IMR-90 (cell line): ENCODE results near the gene XPR1. TPM values are rescaled to one million over a fixed set of nuclear protein-coding genes. Genes with fewer than 3 reads are reported as not detected.

Experiments used
- ATAC-seq: fragments of 200-7000 bp; cut with Tn5 transposase; 2 replicates; pipeline ENCODE4 v1.9.1; 2020; ENCODE audit warnings: low read depth, mild to moderate bottlenecking, moderate library complexity
- BruUV-seq: library from RNA; stranded (reverse); fragments of 400-500 nt; replicated peaks from 2 replicates; lab custom pipeline; 2021; lab: Mats Ljungman, UMichigan
- CTCF ChIA-PET: fragments of 300-600 bp; formaldehyde crosslinking; extraction: SDS; loops from one replicate; lab custom pipeline; 2021; ENCODE audit warnings: antibody characterized with exemption; lab: Yijun Ruan, JAX
- POLR2A ChIA-PET: fragments of 300-600 bp; sonication (Branson Sonifier 250); formaldehyde crosslinking; loops from one replicate; lab custom pipeline; 2022; ENCODE audit warnings: antibody characterized with exemption; ENCODE audit not compliant: unreplicated experiment; lab: Charles Lee
- DNase-seq: peaks from one replicate; pipeline ENCODE4 v3.0.0; 2013
- H2AFZ ChIP-seq: replicated peaks from 2 replicates; pipeline ENCODE3; 2013; ENCODE audit warnings: low read length, mild to moderate bottlenecking; ENCODE audit not compliant: poor library complexity
- H2AK5ac ChIP-seq: 2 replicates; pipeline ENCODE4 v1.6.1; 2013; ENCODE audit warnings: low read depth, low read length, inconsistent platforms
- H2AK9ac ChIP-seq: replicated peaks from 2 replicates; pipeline ENCODE3; 2013; ENCODE audit warnings: mild to moderate bottlenecking, low read depth, low read length, moderate library complexity; ENCODE audit not compliant: poor library complexity
- H2BK120ac ChIP-seq: 2 replicates; pipeline ENCODE4 v1.6.1; 2013; ENCODE audit warnings: low read depth, low read length, inconsistent platforms
- H2BK15ac ChIP-seq: 3 replicates; pipeline ENCODE4 v1.6.1; 2013; ENCODE audit warnings: low read depth, low read length, inconsistent platforms
- H2BK20ac ChIP-seq: 2 replicates; pipeline ENCODE4 v1.6.1; 2013; ENCODE audit warnings: low read depth, mild to moderate bottlenecking, inconsistent platforms, low read length, moderate library complexity
- H2BK5ac ChIP-seq: 2 replicates; pipeline ENCODE4 v1.6.1; 2013; ENCODE audit warnings: mild to moderate bottlenecking, low read depth, low read length, inconsistent platforms; ENCODE audit not compliant: poor library complexity, severe bottlenecking
- H3K14ac ChIP-seq: replicated peaks from 2 replicates; pipeline ENCODE4 v1.6.1; 2013; ENCODE audit warnings: low read depth, low read length, inconsistent platforms
- H3K18ac ChIP-seq: 2 replicates; pipeline ENCODE4 v1.6.1; 2013; ENCODE audit warnings: low read depth, low read length, control low read depth
- H3K23ac ChIP-seq: 2 replicates; pipeline ENCODE4 v1.6.1; 2013; ENCODE audit warnings: low read depth, low read length, inconsistent platforms
- H3K27ac ChIP-seq: 2 replicates; pipeline ENCODE4 v1.5.1; 2013; ENCODE audit warnings: mild to moderate bottlenecking, control low read depth, low read length; ENCODE audit not compliant: insufficient read depth
- H3K27me3 ChIP-seq: 2 replicates; pipeline ENCODE4 v1.6.1; 2013; ENCODE audit warnings: low read length; ENCODE audit not compliant: control insufficient read depth, insufficient read depth
- H3K36me3 ChIP-seq: 2 replicates; pipeline ENCODE4 v1.6.1; 2013; ENCODE audit warnings: low read length, mixed read lengths; ENCODE audit not compliant: control insufficient read depth, insufficient read depth
- H3K4ac ChIP-seq: 2 replicates; pipeline ENCODE4 v1.6.1; 2013; ENCODE audit warnings: low read depth, low read length, inconsistent platforms
- H3K4me1 ChIP-seq: 2 replicates; pipeline ENCODE4 v1.6.1; 2013; ENCODE audit warnings: low read length, mixed read lengths; ENCODE audit not compliant: control insufficient read depth, insufficient read depth
- H3K4me2 ChIP-seq: 2 replicates; pipeline ENCODE4 v1.6.1; 2013; ENCODE audit warnings: low read depth, mild to moderate bottlenecking, control low read depth, low read length, moderate library complexity
- H3K4me3 ChIP-seq: 2 replicates; pipeline ENCODE4 v1.5.1; 2013; ENCODE audit warnings: low read depth, mild to moderate bottlenecking, control low read depth, low read length, moderate library complexity; ENCODE audit not compliant: insufficient read depth
- H3K56ac ChIP-seq: 2 replicates; pipeline ENCODE4 v1.6.1; 2013; ENCODE audit warnings: low read length, inconsistent platforms; ENCODE audit not compliant: insufficient read depth; ENCODE audit errors: extremely low read depth
- H3K79me1 ChIP-seq, 2 experiments: 2 replicates each; pipeline ENCODE4 v1.6.1; 2013; ENCODE audit warnings: low read length in 2 of 2, inconsistent platforms in 1 of 2, low read depth in 1 of 2
- H3K9ac ChIP-seq: 2 replicates; pipeline ENCODE4 v1.6.1; 2013; ENCODE audit warnings: low read depth, low read length, control low read depth
- H3K9me1 ChIP-seq: 2 replicates; pipeline ENCODE4 v1.6.1; 2013; ENCODE audit warnings: low read length, inconsistent platforms; ENCODE audit not compliant: insufficient read depth
- H3K9me3 ChIP-seq: 2 replicates; pipeline ENCODE4 v1.6.1; 2013; ENCODE audit warnings: low read length; ENCODE audit not compliant: control insufficient read depth, insufficient read depth
- H4K20me1 ChIP-seq: 2 replicates; pipeline ENCODE4 v1.6.1; 2013; ENCODE audit warnings: low read length, inconsistent platforms; ENCODE audit not compliant: insufficient read depth
- H4K5ac ChIP-seq: 2 replicates; pipeline ENCODE4 v1.6.1; 2013; ENCODE audit warnings: mild to moderate bottlenecking, low read depth, low read length, control low read depth
- H4K8ac ChIP-seq, 2 experiments: 2 replicates each; pipeline ENCODE4 v1.6.1; 2013; ENCODE audit warnings: low read depth in 2 of 2, low read length in 2 of 2, control low read depth in 1 of 2, inconsistent platforms in 1 of 2
- H4K91ac ChIP-seq: 2 replicates; pipeline ENCODE4 v1.6.1; 2013; ENCODE audit warnings: low read depth, low read length, inconsistent platforms; ENCODE audit not compliant: insufficient read depth
- BHLHE40 ChIP-seq: fragments of 150-350 bp; IDR thresholded peaks from 2 replicates; pipeline ENCODE4 v1.6.1; 2016; ENCODE audit warnings: mild to moderate bottlenecking, low read depth, low read length
- CEBPB ChIP-seq: IDR thresholded peaks from 2 replicates; pipeline ENCODE4 v1.6.1; 2012; ENCODE audit warnings: low read depth, low read length, improper control_type of control experiment
- CHD1 ChIP-seq: IDR thresholded peaks from 2 replicates; pipeline ENCODE4 v1.6.1; 2012; ENCODE audit warnings: low read depth, low read length, improper control_type of control experiment
- ELK1 ChIP-seq: fragments of 150-350 bp; IDR thresholded peaks from 2 replicates; pipeline ENCODE4 v1.6.1; 2016; ENCODE audit warnings: low read depth, mild to moderate bottlenecking, low read length, moderate library complexity, borderline replicate concordance
- MAFK ChIP-seq: IDR thresholded peaks from 2 replicates; pipeline ENCODE4 v1.6.1; 2012; ENCODE audit warnings: low read depth, low read length, improper control_type of control experiment
- MAZ ChIP-seq: IDR thresholded peaks from 2 replicates; pipeline ENCODE4 v1.6.1; 2012; ENCODE audit warnings: low read depth, mild to moderate bottlenecking, low read length, improper control_type of control experiment, moderate library complexity, borderline replicate concordance
- MXI1 ChIP-seq: IDR thresholded peaks from 2 replicates; pipeline ENCODE4 v1.6.1; 2012; ENCODE audit warnings: low read depth, mild to moderate bottlenecking, low read length, moderate library complexity, borderline replicate concordance
- NFE2L2 ChIP-seq: fragments of 150-350 bp; IDR thresholded peaks from 2 replicates; pipeline ENCODE4 v1.6.1; 2016; ENCODE audit warnings: low read depth, mild to moderate bottlenecking, low read length
- RAD21 ChIP-seq: IDR thresholded peaks from 2 replicates; pipeline ENCODE4 v1.6.1; 2012; ENCODE audit warnings: low read length, improper control_type of control experiment
- RCOR1 ChIP-seq: IDR thresholded peaks from 2 replicates; pipeline ENCODE4 v1.6.1; 2012; ENCODE audit warnings: mild to moderate bottlenecking, low read length, improper control_type of control experiment; ENCODE audit not compliant: insufficient replicate concordance
- SMC3 ChIP-seq: fragments of 150-350 bp; IDR thresholded peaks from 2 replicates; pipeline ENCODE4 v1.6.1; 2016; ENCODE audit warnings: low read depth, mild to moderate bottlenecking, antibody characterized with exemption, low read length, moderate library complexity
- WGBS, 2 experiments: methylation state at CpG; one replicate each; pipeline versions ENCODE4 v1.1.5 to v1.1.7; 2013; ENCODE audit warnings: missing lambda C conversion rate in 2 of 2; ENCODE audit not compliant: insufficient read length in 1 of 2; ENCODE audit errors: extremely low coverage in 2 of 2; 5-methylcytosine and 5-hydroxymethylcytosine counted together
- dilution Hi-C: fragments of 300-500 bp; cut with HindIII; formaldehyde crosslinking; loops from one replicate; pipeline ENCODE4 v1.14.3; 2018; ENCODE audit warnings: low sequenced_read_pairs; ENCODE audit not compliant: unreplicated experiment
- in situ Hi-C: fragments of 300-500 bp; cut with MboI; formaldehyde crosslinking; loops from 3 replicates; pipeline ENCODE4 v1.14.3; 2019; ENCODE audit warnings: low sequenced_read_pairs, inconsistent platforms, mixed read lengths
- intact Hi-C: fragments of 100-400 bp; cut with micrococcal nuclease; formaldehyde crosslinking; loops from 2 replicates; pipeline ENCODE4 v1.10.0; 2022
- polyA plus RNA-seq, 3 experiments: library from polyadenylated mRNA; depleted of rRNA; stranded (reverse); fragments of >200 nt; gene quantifications; 2 replicates each; pipeline ENCODE4 v1.2.3, GENCODE V29; 2012; ENCODE audit warnings: low replicate concordance in 1 of 3
- total RNA-seq: library from RNA; depleted of rRNA; stranded (reverse); fragments of >200 nt; gene quantifications from 2 replicates; pipeline ENCODE4 v1.2.3, GENCODE V29; 2012
- TF ChIP-seq, protein P1 (sequence below): conservative IDR thresholded peaks from 2 replicates; pipeline ENCODE4 v1.5.1; 2012; ENCODE audit warnings: mild to moderate bottlenecking, low read depth, low read length, improper control_type of control experiment
- TF ChIP-seq, protein P2 (sequence below): fragments of 150-350 bp; IDR thresholded peaks from 2 replicates; pipeline ENCODE4 v1.6.1; 2017; ENCODE audit warnings: mild to moderate bottlenecking, antibody characterized with exemption, low read length, low read depth

Gene XPR1
- total and polyA plus RNA-seq, 2 of the 4 experiments (the other 2 are of a cell fraction) = 11.8 to 25.1 TPM

GRCh38 chr1:180615493-180616290 is 16.1 kb upstream of the XPR1 start:
- H3K56ac ChIP-seq = 0 out of 2 replicates have a peak overlapping the region, but pooled peaks have one; percentile 5
- CTCF ChIA-PET = interaction anchor here (0.6 kb wide), 1 partner anchor 40 kb away, joined by 3 read pairs; no protein-coding TSS in a partner anchor
- H3K4me1 ChIP-seq = peaks cover 17% of the 10 kb centered on the region
- H4K5ac ChIP-seq = peak overlapping the region; percentile 72
- peak; percentile 88 for DNase-seq
- peak overlapping the region; percentile 77 for H2BK15ac ChIP-seq
- peak overlapping the region; percentile 72 for H2BK20ac ChIP-seq
- no peak overlapping the region for H2AK9ac ChIP-seq
- H2BK5ac ChIP-seq = peak overlapping the region; percentile 91
- peak overlapping the region; percentile 61 to 92 for H4K8ac ChIP-seq
- H3K18ac ChIP-seq = peak overlapping the region; percentile 75
- H2AFZ ChIP-seq = peak overlapping the region; percentile 72
- in situ Hi-C loops = no loop called here
- POLR2A ChIA-PET = no interaction called here
- no peak overlapping the region for H3K4me3 ChIP-seq
- H3K4ac ChIP-seq = peak overlapping the region; percentile 65; the same call in 1 of the 2 replicates
- intact Hi-C loops = no loop called here
- peak overlapping the region; percentile 73 for H3K14ac ChIP-seq
- peaks cover 22% of the 10 kb centered on the region for H3K9me1 ChIP-seq
- whole genome bisulfite sequencing, 2 experiments = 6% methylated on average over 3 of the region's 8 CpGs; no CpG with 5 or more reads in 1 of the 2 experiments
- no TSS peak for BruUV-seq
- H4K91ac ChIP-seq = peak overlapping the region; percentile 72
- peak overlapping the region; percentile 40; the same call in 1 of the 2 replicates for H3K23ac ChIP-seq
- no peaks in the 10 kb centered on the region for H3K79me1 ChIP-seq
- no peaks in the 10 kb centered on the region for H3K9me3 ChIP-seq
- H3K4me2 ChIP-seq = peak overlapping the region; percentile 48
- ATAC-seq = peak; percentile 97
- H3K27me3 ChIP-seq = no peaks in the 10 kb centered on the region
- H3K9ac ChIP-seq = no peak overlapping the region
- dilution Hi-C loops = no loop called here
- H4K20me1 ChIP-seq = no peaks in the 10 kb centered on the region
- H3K27ac ChIP-seq = peak overlapping the region; percentile 6; the same call in 1 of the 2 replicates
- no peak overlapping the region; the same call in 1 of the 2 replicates for H2AK5ac ChIP-seq
- no peaks in the 10 kb centered on the region for H3K36me3 ChIP-seq
- H2BK120ac ChIP-seq = peak overlapping the region; percentile 82
- TF ChIP-seq CHD1 (no peak), MXI1 (no peak), MAFK (no peak), NFE2L2 (no peak), MAZ (no peak), BHLHE40 (no peak), RAD21 (no peak), SMC3 (no peak), CEBPB (no peak), ELK1 (no peak), RCOR1 (no peak)
- TF ChIP-seq, protein P1, sequence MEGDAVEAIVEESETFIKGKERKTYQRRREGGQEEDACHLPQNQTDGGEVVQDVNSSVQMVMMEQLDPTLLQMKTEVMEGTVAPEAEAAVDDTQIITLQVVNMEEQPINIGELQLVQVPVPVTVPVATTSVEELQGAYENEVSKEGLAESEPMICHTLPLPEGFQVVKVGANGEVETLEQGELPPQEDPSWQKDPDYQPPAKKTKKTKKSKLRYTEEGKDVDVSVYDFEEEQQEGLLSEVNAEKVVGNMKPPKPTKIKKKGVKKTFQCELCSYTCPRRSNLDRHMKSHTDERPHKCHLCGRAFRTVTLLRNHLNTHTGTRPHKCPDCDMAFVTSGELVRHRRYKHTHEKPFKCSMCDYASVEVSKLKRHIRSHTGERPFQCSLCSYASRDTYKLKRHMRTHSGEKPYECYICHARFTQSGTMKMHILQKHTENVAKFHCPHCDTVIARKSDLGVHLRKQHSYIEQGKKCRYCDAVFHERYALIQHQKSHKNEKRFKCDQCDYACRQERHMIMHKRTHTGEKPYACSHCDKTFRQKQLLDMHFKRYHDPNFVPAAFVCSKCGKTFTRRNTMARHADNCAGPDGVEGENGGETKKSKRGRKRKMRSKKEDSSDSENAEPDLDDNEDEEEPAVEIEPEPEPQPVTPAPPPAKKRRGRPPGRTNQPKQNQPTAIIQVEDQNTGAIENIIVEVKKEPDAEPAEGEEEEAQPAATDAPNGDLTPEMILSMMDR = no peak
- TF ChIP-seq, protein P2, sequence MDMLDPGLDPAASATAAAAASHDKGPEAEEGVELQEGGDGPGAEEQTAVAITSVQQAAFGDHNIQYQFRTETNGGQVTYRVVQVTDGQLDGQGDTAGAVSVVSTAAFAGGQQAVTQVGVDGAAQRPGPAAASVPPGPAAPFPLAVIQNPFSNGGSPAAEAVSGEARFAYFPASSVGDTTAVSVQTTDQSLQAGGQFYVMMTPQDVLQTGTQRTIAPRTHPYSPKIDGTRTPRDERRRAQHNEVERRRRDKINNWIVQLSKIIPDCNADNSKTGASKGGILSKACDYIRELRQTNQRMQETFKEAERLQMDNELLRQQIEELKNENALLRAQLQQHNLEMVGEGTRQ = no peak
